Epithelial cell of prostate (primary cell): ENCODE data around the gene MED27.

ENCODE experiments used
- DNase-seq: peaks from one replicate; pipeline ENCODE4 v3.0.0-alpha.2; 2011; ENCODE audit warnings: low read depth, low spot score
- H3K27ac ChIP-seq: fragments of 450-650 bp; 2 replicates; pipeline ENCODE4 v1.5.1; 2017; ENCODE audit warnings: mild to moderate bottlenecking

Gene MED27

GRCh38 chr9:131870156-131870555, 209.5 kb downstream of the MED27 start:
- no peak for DNase-seq
- no peak overlapping the region for H3K27ac ChIP-seq

- no peak overlapping the region for H3K27ac ChIP-seq
- no peak for DNase-seq
Observed at GRCh38 chr9:131869348-131869747, 210.3 kb downstream of the MED27 start.

GRCh38 chr9:131868766-131869165, 210.9 kb downstream of the MED27 start:
- no peak overlapping the region for H3K27ac ChIP-seq
- no peak for DNase-seq

GRCh38 chr9:131867611-131868192, 212.0 kb downstream of the MED27 start:
- DNase-seq, result no peak
- no peak overlapping the region for H3K27ac ChIP-seq

GRCh38 chr9:131865446-131866195, 214.0 kb downstream of the MED27 start:
- DNase-seq, result no peak
- no peak overlapping the region for H3K27ac ChIP-seq

GRCh38 chr9:131864531-131864930, 215.1 kb downstream of the MED27 start:
- DNase-seq, result no peak
- no peak overlapping the region for H3K27ac ChIP-seq

GRCh38 chr9:131863306-131863896, 216.3 kb downstream of the MED27 start:
- no peak for DNase-seq

GRCh38 chr9:131862261-131862660, 217.4 kb downstream of the MED27 start:
- no peak overlapping the region for H3K27ac ChIP-seq
- DNase-seq, result no peak

More at GRCh38 chr9:131863306-131863896, 216.3 kb downstream of the MED27 start:
- H3K27ac ChIP-seq, result no peak overlapping the region

- DNase-seq, result no peak
Observed at GRCh38 chr9:131860430-131860829, 219.2 kb downstream of the MED27 start.

GRCh38 chr9:131858147-131858546, 221.5 kb downstream of the MED27 start:
- H3K27ac ChIP-seq, result no peak overlapping the region
- DNase-seq, result no peak

More at GRCh38 chr9:131860430-131860829, 219.2 kb downstream of the MED27 start:
- H3K27ac ChIP-seq, result no peak overlapping the region

- DNase-seq, result no peak
- no peak overlapping the region for H3K27ac ChIP-seq
Observed at GRCh38 chr9:131856105-131856504, 223.6 kb downstream of the MED27 start.

GRCh38 chr9:131854896-131855613, 224.6 kb downstream of the MED27 start:
- H3K27ac ChIP-seq, result no peak overlapping the region
- DNase-seq, result no peak

- DNase-seq, result no peak
- H3K27ac ChIP-seq, result no peak overlapping the region
Observed at GRCh38 chr9:131854334-131854733, 225.3 kb downstream of the MED27 start.

GRCh38 chr9:131853434-131853833, 226.2 kb downstream of the MED27 start:
- no peak for DNase-seq
- H3K27ac ChIP-seq, result no peak overlapping the region

- H3K27ac ChIP-seq, result no peak overlapping the region
- no peak for DNase-seq
Observed at GRCh38 chr9:131851414-131851813, 228.3 kb downstream of the MED27 start.

GRCh38 chr9:131849391-131849790, 230.3 kb downstream of the MED27 start:
- DNase-seq, result no peak

GRCh38 chr9:131848570-131849160, 231.0 kb downstream of the MED27 start:
- DNase-seq, result no peak
- no peak overlapping the region for H3K27ac ChIP-seq

More at GRCh38 chr9:131849391-131849790, 230.3 kb downstream of the MED27 start:
- no peak overlapping the region for H3K27ac ChIP-seq

GRCh38 chr9:131847665-131848354, 231.9 kb downstream of the MED27 start:
- H3K27ac ChIP-seq, result no peak overlapping the region
- no peak for DNase-seq

GRCh38 chr9:131845305-131846298, 234.1 kb downstream of the MED27 start:
- H3K27ac ChIP-seq, result no peak overlapping the region
- DNase-seq, result no peak
